WTC11 (cell line): Measurements from ENCODE around the gene LETM1. TPM values are rescaled to one million over a fixed set of nuclear protein-coding genes. Genes with fewer than 3 reads are reported as not detected.

Source experiments
- ATAC-seq: fragments of 200-7000 bp; cut with Tn5 transposase; 2 replicates; pipeline ENCODE4 v1.10.0; 2021; ENCODE audit warnings: mild to moderate bottlenecking, moderate library complexity
- CTCF ChIA-PET: fragments of 300-600 bp; sonication (Branson Sonifier 250); formaldehyde crosslinking; loops from one replicate; lab custom pipeline; 2021; ENCODE audit warnings: antibody characterized with exemption; lab: Charles Lee
- POLR2A ChIA-PET: fragments of 350-600 bp; sonication (Branson Sonifier 250); formaldehyde crosslinking; loops from one replicate; lab custom pipeline; 2021; ENCODE audit warnings: antibody characterized with exemption; lab: Charles Lee
- DNase-seq: peaks from one replicate; pipeline ENCODE4 v3.0.0; 2021; ENCODE audit warnings: low spot score
- H3K27ac Mint-ChIP-seq: 2 replicates; pipeline ENCODE4 v1.8.0; 2021; ENCODE audit warnings: mixed read lengths
- H3K27me3 Mint-ChIP-seq: 2 replicates; pipeline ENCODE4 v1.8.0; 2021; ENCODE audit warnings: low read depth, mild to moderate bottlenecking, moderate library complexity, mixed read lengths
- H3K36me3 Mint-ChIP-seq: 2 replicates; pipeline ENCODE4 v1.8.0; 2021; ENCODE audit warnings: mixed read lengths
- H3K4me1 Mint-ChIP-seq: 2 replicates; pipeline ENCODE4 v1.8.0; 2022; ENCODE audit warnings: mixed read lengths
- H3K4me3 Mint-ChIP-seq: 2 replicates; pipeline ENCODE4 v1.8.0; 2021; ENCODE audit warnings: mild to moderate bottlenecking, moderate library complexity, mixed read lengths
- H3K9me3 Mint-ChIP-seq: 2 replicates; pipeline ENCODE4 v1.8.0; 2021; ENCODE audit warnings: mixed read lengths
- CREB1 ChIP-seq: sonication (generic); formaldehyde crosslinking; IDR thresholded peaks from 2 replicates; pipeline ENCODE4 v1.8.0; 2023; ENCODE audit warnings: mild to moderate bottlenecking, missing genetic modification reagents
- EMX1 ChIP-seq: fragments of 250-450 bp; sonication (Bioruptor Pico); IDR thresholded peaks from 2 replicates; pipeline ENCODE4 v1.8.0; 2021; ENCODE audit warnings: mild to moderate bottlenecking
- ESRRA ChIP-seq: sonication (generic); formaldehyde crosslinking; IDR thresholded peaks from 2 replicates; pipeline ENCODE4 v1.8.1; 2022; ENCODE audit warnings: mild to moderate bottlenecking, missing genetic modification reagents, borderline replicate concordance
- ETV6 ChIP-seq: sonication (generic); formaldehyde crosslinking; IDR thresholded peaks from 2 replicates; pipeline ENCODE4 v1.8.1; 2022; ENCODE audit warnings: mild to moderate bottlenecking, missing genetic modification reagents
- FOXK1 ChIP-seq: sonication (generic); formaldehyde crosslinking; IDR thresholded peaks from 2 replicates; pipeline ENCODE4 v1.8.0; 2022; ENCODE audit warnings: mild to moderate bottlenecking, moderate library complexity, missing genetic modification reagents
- MXD4 ChIP-seq: fragments of 250-450 bp; sonication (Bioruptor Pico); IDR thresholded peaks from 2 replicates; pipeline ENCODE4 v1.8.0; 2021; ENCODE audit warnings: mild to moderate bottlenecking, moderate library complexity, borderline replicate concordance
- NR3C1 ChIP-seq: sonication (generic); formaldehyde crosslinking; conservative IDR thresholded peaks from 2 replicates; pipeline ENCODE4 v1.8.1; 2023; ENCODE audit warnings: low read depth, mild to moderate bottlenecking, missing genetic modification reagents
- RORB ChIP-seq: fragments of 250-450 bp; sonication (Bioruptor Pico); IDR thresholded peaks from 2 replicates; pipeline ENCODE4 v1.9.0; 2021; ENCODE audit warnings: mild to moderate bottlenecking
- TEAD1 ChIP-seq: sonication (generic); formaldehyde crosslinking; IDR thresholded peaks from 2 replicates; pipeline ENCODE4 v1.8.0; 2022; ENCODE audit warnings: mild to moderate bottlenecking, missing genetic modification reagents
- ZBTB21 ChIP-seq: sonication (generic); formaldehyde crosslinking; IDR thresholded peaks from 2 replicates; pipeline ENCODE4 v1.8.1; 2023; ENCODE audit warnings: mild to moderate bottlenecking, missing genetic modification reagents, borderline replicate concordance
- ZNF416 ChIP-seq: fragments of 250-450 bp; sonication (Bioruptor Pico); IDR thresholded peaks from 2 replicates; pipeline ENCODE4 v1.9.0; 2021; ENCODE audit warnings: mild to moderate bottlenecking, inconsistent platforms
- total RNA-seq: library from RNA; stranded (reverse); gene quantifications from 3 replicates; pipeline ENCODE4 v1.2.3, GENCODE V29; 2021
- TF ChIP-seq, protein P1 (sequence below): sonication (generic); formaldehyde crosslinking; IDR thresholded peaks from 2 replicates; pipeline ENCODE4 v1.8.1; 2023; ENCODE audit warnings: mild to moderate bottlenecking, missing genetic modification reagents, moderate library complexity
- TF ChIP-seq, protein P2 (sequence below): sonication (generic); formaldehyde crosslinking; IDR thresholded peaks from 2 replicates; pipeline ENCODE4 v1.8.1; 2022; ENCODE audit warnings: low read depth, mild to moderate bottlenecking, moderate library complexity, missing genetic modification reagents, borderline replicate concordance
- TF ChIP-seq, protein P3 (sequence below): fragments of 250-450 bp; sonication (Bioruptor Pico); IDR thresholded peaks from 2 replicates; pipeline ENCODE4 v1.8.0; 2021; ENCODE audit warnings: mild to moderate bottlenecking
- TF ChIP-seq, protein P4 (sequence below): sonication (generic); formaldehyde crosslinking; IDR thresholded peaks from 2 replicates; pipeline ENCODE4 v1.8.0; 2023; ENCODE audit warnings: mild to moderate bottlenecking, missing genetic modification reagents
- TF ChIP-seq, protein P5 (sequence below): sonication (generic); formaldehyde crosslinking; IDR thresholded peaks from 2 replicates; pipeline ENCODE4 v1.8.1; 2023; ENCODE audit warnings: mild to moderate bottlenecking, missing genetic modification reagents, borderline replicate concordance
- TF ChIP-seq, protein P6 (sequence below): sonication (generic); formaldehyde crosslinking; IDR thresholded peaks from 2 replicates; pipeline ENCODE4 v1.8.1; 2022; ENCODE audit warnings: mild to moderate bottlenecking, moderate library complexity, missing genetic modification reagents
- TF ChIP-seq, protein P7 (sequence below): sonication (generic); formaldehyde crosslinking; IDR thresholded peaks from 2 replicates; pipeline ENCODE4 v1.8.1; 2023; ENCODE audit warnings: mild to moderate bottlenecking, moderate library complexity, missing genetic modification reagents

Gene LETM1
- total RNA-seq, 1 experiment from 2014 or later: 66.7 TPM

DNA sequence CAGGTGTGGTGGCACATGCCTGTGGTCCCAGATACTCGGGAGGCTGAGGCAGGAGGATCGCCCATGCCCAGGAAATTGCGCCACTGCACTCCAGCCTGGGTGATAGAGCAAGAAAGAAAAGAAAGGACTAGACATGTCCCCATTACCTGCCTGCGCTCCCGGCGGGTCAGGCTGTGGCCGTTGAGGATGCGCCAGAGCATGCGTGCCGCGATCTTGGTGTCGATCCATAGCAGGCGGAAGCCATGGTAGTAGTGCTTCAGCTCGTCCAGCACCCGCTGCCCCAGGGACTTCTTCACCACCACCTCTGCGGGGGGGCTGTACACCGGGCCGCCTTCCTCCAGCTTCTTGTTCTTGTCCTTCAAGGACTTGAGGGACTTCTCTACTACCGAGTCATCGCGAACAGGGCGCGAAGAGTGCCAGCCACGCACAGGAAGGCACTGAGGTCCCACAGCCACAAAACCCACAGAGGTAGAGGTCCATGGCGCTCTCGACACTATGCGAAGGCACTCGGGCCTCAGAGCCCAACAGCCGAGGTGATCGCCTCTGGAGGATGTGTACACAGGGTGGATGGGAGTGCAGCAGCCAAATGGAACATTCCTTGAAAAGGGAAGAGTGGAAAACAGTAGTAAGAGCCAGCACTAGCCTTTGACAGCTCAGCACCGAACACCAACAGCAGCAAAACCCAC, 14.6 kb downstream of the LETM1 start:
- ATAC-seq: no peak
- Mint-ChIP-seq H3K27me3 (no peaks in the 10 kb centered on the region), H3K36me3 (peaks cover 27% of the 10 kb centered on the region), H3K9me3 (no peaks in the 10 kb centered on the region), H3K27ac (no peak overlapping the region), H3K4me3 (no peak overlapping the region), H3K4me1 (no peaks in the 10 kb centered on the region)
- TF ChIP-seq, protein P1, sequence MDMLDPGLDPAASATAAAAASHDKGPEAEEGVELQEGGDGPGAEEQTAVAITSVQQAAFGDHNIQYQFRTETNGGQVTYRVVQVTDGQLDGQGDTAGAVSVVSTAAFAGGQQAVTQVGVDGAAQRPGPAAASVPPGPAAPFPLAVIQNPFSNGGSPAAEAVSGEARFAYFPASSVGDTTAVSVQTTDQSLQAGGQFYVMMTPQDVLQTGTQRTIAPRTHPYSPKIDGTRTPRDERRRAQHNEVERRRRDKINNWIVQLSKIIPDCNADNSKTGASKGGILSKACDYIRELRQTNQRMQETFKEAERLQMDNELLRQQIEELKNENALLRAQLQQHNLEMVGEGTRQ: no peak
- TF ChIP-seq, protein P2, sequence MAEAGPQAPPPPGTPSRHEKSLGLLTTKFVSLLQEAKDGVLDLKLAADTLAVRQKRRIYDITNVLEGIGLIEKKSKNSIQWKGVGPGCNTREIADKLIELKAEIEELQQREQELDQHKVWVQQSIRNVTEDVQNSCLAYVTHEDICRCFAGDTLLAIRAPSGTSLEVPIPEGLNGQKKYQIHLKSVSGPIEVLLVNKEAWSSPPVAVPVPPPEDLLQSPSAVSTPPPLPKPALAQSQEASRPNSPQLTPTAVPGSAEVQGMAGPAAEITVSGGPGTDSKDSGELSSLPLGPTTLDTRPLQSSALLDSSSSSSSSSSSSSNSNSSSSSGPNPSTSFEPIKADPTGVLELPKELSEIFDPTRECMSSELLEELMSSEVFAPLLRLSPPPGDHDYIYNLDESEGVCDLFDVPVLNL (CRISPR knock-in tag): no peak
- TF ChIP-seq ESRRA (CRISPR knock-in tag) (no peak), FOXK1 (CRISPR knock-in tag) (no peak), NR3C1 (CRISPR knock-in tag) (no peak), TEAD1 (CRISPR knock-in tag) (no peak), CREB1 (CRISPR knock-in tag) (no peak), RORB (no peak), EMX1 (CRISPR knock-in tag) (no peak), ETV6 (no peak), ZNF416 (CRISPR knock-in tag) (no peak), ZBTB21 (no peak), MXD4 (CRISPR knock-in tag) (no peak)
- TF ChIP-seq, protein P3, sequence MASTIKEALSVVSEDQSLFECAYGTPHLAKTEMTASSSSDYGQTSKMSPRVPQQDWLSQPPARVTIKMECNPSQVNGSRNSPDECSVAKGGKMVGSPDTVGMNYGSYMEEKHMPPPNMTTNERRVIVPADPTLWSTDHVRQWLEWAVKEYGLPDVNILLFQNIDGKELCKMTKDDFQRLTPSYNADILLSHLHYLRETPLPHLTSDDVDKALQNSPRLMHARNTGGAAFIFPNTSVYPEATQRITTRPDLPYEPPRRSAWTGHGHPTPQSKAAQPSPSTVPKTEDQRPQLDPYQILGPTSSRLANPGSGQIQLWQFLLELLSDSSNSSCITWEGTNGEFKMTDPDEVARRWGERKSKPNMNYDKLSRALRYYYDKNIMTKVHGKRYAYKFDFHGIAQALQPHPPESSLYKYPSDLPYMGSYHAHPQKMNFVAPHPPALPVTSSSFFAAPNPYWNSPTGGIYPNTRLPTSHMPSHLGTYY (CRISPR knock-in tag): no peak
- TF ChIP-seq, protein P4, sequence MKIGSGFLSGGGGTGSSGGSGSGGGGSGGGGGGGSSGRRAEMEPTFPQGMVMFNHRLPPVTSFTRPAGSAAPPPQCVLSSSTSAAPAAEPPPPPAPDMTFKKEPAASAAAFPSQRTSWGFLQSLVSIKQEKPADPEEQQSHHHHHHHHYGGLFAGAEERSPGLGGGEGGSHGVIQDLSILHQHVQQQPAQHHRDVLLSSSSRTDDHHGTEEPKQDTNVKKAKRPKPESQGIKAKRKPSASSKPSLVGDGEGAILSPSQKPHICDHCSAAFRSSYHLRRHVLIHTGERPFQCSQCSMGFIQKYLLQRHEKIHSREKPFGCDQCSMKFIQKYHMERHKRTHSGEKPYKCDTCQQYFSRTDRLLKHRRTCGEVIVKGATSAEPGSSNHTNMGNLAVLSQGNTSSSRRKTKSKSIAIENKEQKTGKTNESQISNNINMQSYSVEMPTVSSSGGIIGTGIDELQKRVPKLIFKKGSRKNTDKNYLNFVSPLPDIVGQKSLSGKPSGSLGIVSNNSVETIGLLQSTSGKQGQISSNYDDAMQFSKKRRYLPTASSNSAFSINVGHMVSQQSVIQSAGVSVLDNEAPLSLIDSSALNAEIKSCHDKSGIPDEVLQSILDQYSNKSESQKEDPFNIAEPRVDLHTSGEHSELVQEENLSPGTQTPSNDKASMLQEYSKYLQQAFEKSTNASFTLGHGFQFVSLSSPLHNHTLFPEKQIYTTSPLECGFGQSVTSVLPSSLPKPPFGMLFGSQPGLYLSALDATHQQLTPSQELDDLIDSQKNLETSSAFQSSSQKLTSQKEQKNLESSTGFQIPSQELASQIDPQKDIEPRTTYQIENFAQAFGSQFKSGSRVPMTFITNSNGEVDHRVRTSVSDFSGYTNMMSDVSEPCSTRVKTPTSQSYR (CRISPR knock-in tag): no peak
- TF ChIP-seq, protein P5, sequence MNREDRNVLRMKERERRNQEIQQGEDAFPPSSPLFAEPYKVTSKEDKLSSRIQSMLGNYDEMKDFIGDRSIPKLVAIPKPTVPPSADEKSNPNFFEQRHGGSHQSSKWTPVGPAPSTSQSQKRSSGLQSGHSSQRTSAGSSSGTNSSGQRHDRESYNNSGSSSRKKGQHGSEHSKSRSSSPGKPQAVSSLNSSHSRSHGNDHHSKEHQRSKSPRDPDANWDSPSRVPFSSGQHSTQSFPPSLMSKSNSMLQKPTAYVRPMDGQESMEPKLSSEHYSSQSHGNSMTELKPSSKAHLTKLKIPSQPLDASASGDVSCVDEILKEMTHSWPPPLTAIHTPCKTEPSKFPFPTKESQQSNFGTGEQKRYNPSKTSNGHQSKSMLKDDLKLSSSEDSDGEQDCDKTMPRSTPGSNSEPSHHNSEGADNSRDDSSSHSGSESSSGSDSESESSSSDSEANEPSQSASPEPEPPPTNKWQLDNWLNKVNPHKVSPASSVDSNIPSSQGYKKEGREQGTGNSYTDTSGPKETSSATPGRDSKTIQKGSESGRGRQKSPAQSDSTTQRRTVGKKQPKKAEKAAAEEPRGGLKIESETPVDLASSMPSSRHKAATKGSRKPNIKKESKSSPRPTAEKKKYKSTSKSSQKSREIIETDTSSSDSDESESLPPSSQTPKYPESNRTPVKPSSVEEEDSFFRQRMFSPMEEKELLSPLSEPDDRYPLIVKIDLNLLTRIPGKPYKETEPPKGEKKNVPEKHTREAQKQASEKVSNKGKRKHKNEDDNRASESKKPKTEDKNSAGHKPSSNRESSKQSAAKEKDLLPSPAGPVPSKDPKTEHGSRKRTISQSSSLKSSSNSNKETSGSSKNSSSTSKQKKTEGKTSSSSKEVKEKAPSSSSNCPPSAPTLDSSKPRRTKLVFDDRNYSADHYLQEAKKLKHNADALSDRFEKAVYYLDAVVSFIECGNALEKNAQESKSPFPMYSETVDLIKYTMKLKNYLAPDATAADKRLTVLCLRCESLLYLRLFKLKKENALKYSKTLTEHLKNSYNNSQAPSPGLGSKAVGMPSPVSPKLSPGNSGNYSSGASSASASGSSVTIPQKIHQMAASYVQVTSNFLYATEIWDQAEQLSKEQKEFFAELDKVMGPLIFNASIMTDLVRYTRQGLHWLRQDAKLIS (CRISPR knock-in tag): no peak
- TF ChIP-seq, protein P6, sequence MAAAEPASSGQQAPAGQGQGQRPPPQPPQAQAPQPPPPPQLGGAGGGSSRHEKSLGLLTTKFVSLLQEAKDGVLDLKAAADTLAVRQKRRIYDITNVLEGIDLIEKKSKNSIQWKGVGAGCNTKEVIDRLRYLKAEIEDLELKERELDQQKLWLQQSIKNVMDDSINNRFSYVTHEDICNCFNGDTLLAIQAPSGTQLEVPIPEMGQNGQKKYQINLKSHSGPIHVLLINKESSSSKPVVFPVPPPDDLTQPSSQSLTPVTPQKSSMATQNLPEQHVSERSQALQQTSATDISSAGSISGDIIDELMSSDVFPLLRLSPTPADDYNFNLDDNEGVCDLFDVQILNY (CRISPR knock-in tag): no peak
- TF ChIP-seq, protein P7, sequence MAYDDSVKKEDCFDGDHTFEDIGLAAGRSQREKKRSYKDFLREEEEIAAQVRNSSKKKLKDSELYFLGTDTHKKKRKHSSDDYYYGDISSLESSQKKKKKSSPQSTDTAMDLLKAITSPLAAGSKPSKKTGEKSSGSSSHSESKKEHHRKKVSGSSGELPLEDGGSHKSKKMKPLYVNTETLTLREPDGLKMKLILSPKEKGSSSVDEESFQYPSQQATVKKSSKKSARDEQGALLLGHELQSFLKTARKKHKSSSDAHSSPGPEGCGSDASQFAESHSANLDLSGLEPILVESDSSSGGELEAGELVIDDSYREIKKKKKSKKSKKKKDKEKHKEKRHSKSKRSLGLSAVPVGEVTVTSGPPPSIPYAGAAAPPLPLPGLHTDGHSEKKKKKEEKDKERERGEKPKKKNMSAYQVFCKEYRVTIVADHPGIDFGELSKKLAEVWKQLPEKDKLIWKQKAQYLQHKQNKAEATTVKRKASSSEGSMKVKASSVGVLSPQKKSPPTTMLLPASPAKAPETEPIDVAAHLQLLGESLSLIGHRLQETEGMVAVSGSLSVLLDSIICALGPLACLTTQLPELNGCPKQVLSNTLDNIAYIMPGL (CRISPR knock-in tag): no peak
- DNase-seq: no peak
- POLR2A ChIA-PET: no interaction called here
- CTCF ChIA-PET: interaction anchor here (0.8 to 2.8 kb wide), 2 partner anchors 11 to 92 kb away, joined by 5 to 14 read pairs; no protein-coding TSS in a partner anchor
